AG10803 (cell line): ENCODE measurements around the gene IMMP2L.

Source experiments
- DNase-seq: peaks from one replicate; pipeline ENCODE4 v3.0.0; 2010; ENCODE audit warnings: low read depth
- H3K4me3 ChIP-seq: 2 replicates; pipeline ENCODE4 v1.5.1; 2011; ENCODE audit warnings: mild to moderate bottlenecking, low read length, control low read depth
- CTCF ChIP-seq: conservative IDR thresholded peaks from 2 replicates; pipeline ENCODE4 v1.5.1; 2011; ENCODE audit warnings: mild to moderate bottlenecking, low read length, control low read depth, inconsistent platforms

IMMP2L gene

GRCh38 chr7:110625294-110625693 lies 937.0 kb downstream of the IMMP2L start:
- no peak for TF ChIP-seq CTCF
- H3K4me3 ChIP-seq: no peak overlapping the region
- no peak for DNase-seq

- DNase-seq: no peak
- H3K4me3 ChIP-seq: no peak overlapping the region
- no peak for TF ChIP-seq CTCF
These were observed 938.9 kb downstream of the IMMP2L start for GRCh38 chr7:110623436-110623835.

- no peak overlapping the region for H3K4me3 ChIP-seq
- no peak for DNase-seq
- TF ChIP-seq CTCF: no peak
These were observed 941.0 kb downstream of the IMMP2L start for GRCh38 chr7:110621289-110621688.

- no peak for DNase-seq
- H3K4me3 ChIP-seq: no peak overlapping the region
- TF ChIP-seq CTCF: no peak
These were observed 942.1 kb downstream of the IMMP2L start for GRCh38 chr7:110620110-110620735.
